ENCODE results near the gene WDR20.

GRCh38 chr14:102213470-102213869, 73.8 kb downstream of the WDR20 start:
- no peak for TF ChIP-seq CTCF (IDR thresholded peaks at IDR 0.05)
- TF ChIP-seq, protein P1, sequence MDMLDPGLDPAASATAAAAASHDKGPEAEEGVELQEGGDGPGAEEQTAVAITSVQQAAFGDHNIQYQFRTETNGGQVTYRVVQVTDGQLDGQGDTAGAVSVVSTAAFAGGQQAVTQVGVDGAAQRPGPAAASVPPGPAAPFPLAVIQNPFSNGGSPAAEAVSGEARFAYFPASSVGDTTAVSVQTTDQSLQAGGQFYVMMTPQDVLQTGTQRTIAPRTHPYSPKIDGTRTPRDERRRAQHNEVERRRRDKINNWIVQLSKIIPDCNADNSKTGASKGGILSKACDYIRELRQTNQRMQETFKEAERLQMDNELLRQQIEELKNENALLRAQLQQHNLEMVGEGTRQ (IDR thresholded peaks at IDR 0.05; ENCODE audit: borderline replicate concordance, low read depth, low read length) = no peak
- TF ChIP-seq, protein P2, sequence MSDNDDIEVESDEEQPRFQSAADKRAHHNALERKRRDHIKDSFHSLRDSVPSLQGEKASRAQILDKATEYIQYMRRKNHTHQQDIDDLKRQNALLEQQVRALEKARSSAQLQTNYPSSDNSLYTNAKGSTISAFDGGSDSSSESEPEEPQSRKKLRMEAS (IDR thresholded peaks at IDR 0.05; ENCODE audit: low read depth) = no peak
- TF ChIP-seq PBX3 (IDR thresholded peaks at IDR 0.05) = no peak
